Measurements from ENCODE around the gene TNIK. TPM values are rescaled to one million over a fixed set of nuclear protein-coding genes. Genes with fewer than 3 reads are reported as not detected.

TNIK gene
- total RNA-seq, 1 donor from 2014 or later = 5.7 TPM

- no peak for DNase-seq
Measured at GRCh38 chr3:171279972-171280371, 180.2 kb downstream of the TNIK start.

- DNase-seq = no peak
Measured at GRCh38 chr3:171278299-171278590, 182.0 kb downstream of the TNIK start.

GRCh38 chr3:171277456-171278298 is 182.5 kb downstream of the TNIK start:
- DNase-seq = no peak

GRCh38 chr3:171276923-171277322 is 183.3 kb downstream of the TNIK start:
- no peak for DNase-seq

GRCh38 chr3:171274222-171274621 is 186.0 kb downstream of the TNIK start:
- DNase-seq = no peak

GRCh38 chr3:171270541-171270940 is 189.7 kb downstream of the TNIK start:
- no peak for DNase-seq

GRCh38 chr3:171269542-171269941 is 190.7 kb downstream of the TNIK start:
- no peak for DNase-seq

- no peak for DNase-seq
Measured at GRCh38 chr3:171268677-171269076, 191.5 kb downstream of the TNIK start.

GRCh38 chr3:171267104-171267503 is 193.1 kb downstream of the TNIK start:
- DNase-seq = no peak

GRCh38 chr3:171266740-171267073 is 193.5 kb downstream of the TNIK start:
- DNase-seq = no peak

- no peak for DNase-seq
Measured at GRCh38 chr3:171266034-171266739, 194.0 kb downstream of the TNIK start.

- no peak for DNase-seq
Measured at GRCh38 chr3:171264758-171265157, 195.4 kb downstream of the TNIK start.

- no peak for DNase-seq
Measured at GRCh38 chr3:171262431-171262830, 197.8 kb downstream of the TNIK start.

- no peak for DNase-seq
Measured at GRCh38 chr3:171261487-171261886, 198.7 kb downstream of the TNIK start.

GRCh38 chr3:171260899-171261298 is 199.3 kb downstream of the TNIK start:
- no peak for DNase-seq

- no peak for DNase-seq
Measured at GRCh38 chr3:171260466-171260865, 199.7 kb downstream of the TNIK start.

GRCh38 chr3:171258316-171258715 is 201.9 kb downstream of the TNIK start:
- DNase-seq = no peak

GRCh38 chr3:171257251-171258203 is 202.7 kb downstream of the TNIK start:
- no peak for DNase-seq

GRCh38 chr3:171256445-171257250 is 203.6 kb downstream of the TNIK start:
- DNase-seq = no peak

- no peak for DNase-seq
Measured at GRCh38 chr3:171255236-171255806, 204.9 kb downstream of the TNIK start.

GRCh38 chr3:171254315-171254714 is 205.9 kb downstream of the TNIK start:
- no peak for DNase-seq

GRCh38 chr3:171251835-171252234 is 208.4 kb downstream of the TNIK start:
- DNase-seq = no peak
